GM23248 (cell line): ENCODE data around the gene CST9.

ENCODE experiments used
- EZH2 ChIP-seq: fragments of 200-600 bp; sonication (generic); IDR thresholded peaks from 2 replicates; pipeline ENCODE4 v1.6.1; 2018; ENCODE audit warnings: antibody characterized with exemption, mild to moderate bottlenecking; ENCODE audit not compliant: insufficient read depth, poor library complexity, severe bottlenecking
- EZH2phosphoT487 ChIP-seq: fragments of 200-600 bp; sonication (generic); IDR thresholded peaks from 2 replicates; pipeline ENCODE4 v1.6.1; 2018; ENCODE audit warnings: antibody characterized with exemption, moderate library complexity, mild to moderate bottlenecking, low read depth; ENCODE audit not compliant: insufficient read depth

- TF ChIP-seq EZH2 (no peak), EZH2phosphoT487 (no peak)
These were observed 36.1 kb downstream of the CST9 start for GRCh38 chr20:23569570-23569969.
